Measurements from ENCODE around the gene DEFB132. TPM values are rescaled to one million over a fixed set of nuclear protein-coding genes. Genes with fewer than 3 reads are reported as not detected.

Gene DEFB132
- total RNA-seq, 1 donor from 2014 or later: not detected

DNA sequence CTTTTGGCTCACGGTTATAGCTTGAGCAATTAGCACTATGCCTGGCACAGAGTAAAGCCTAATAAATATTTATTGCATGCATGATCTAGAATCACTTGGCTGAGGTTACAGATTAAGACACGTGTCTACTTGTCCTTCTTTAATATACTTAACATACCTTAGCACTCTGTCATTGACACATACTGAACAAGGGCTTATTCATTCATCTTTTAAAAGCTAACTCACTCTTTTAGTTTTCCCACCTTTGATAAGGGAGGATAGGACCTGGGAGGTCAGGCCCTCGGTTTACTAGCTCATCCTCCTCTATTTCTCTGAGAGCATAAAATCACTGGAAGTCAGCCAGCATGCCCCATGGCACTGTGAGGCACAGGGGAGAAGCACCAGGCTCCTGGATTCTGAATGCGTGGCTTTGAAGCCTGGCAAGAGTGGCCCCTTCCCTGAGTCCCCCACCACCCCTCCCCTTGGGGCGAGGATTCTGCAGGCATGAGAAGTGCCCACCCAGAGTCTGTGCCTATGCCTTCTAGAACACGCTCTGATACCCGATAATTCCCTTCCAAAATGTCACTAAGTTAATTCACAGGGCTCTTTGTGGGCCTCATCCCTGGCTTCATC, 51.0 kb downstream of the DEFB132 start:
- ATAC-seq (no peak), DNase-seq (no peak)
- Histone ChIP-seq H3K36me3 (no peaks in the 10 kb centered on the region), H3K9me3 (no peaks in the 10 kb centered on the region), H3K4me1 (peaks cover 26% of the 10 kb centered on the region), H3K27me3 (ENCODE audit: low read depth) (no peaks in the 10 kb centered on the region), H3K4me3 (no peak overlapping the region), H3K27ac (peak overlapping the region; percentile 90)
- intact Hi-C loops (cut with DNase I): no loop called here
- TF ChIP-seq, protein P1, sequence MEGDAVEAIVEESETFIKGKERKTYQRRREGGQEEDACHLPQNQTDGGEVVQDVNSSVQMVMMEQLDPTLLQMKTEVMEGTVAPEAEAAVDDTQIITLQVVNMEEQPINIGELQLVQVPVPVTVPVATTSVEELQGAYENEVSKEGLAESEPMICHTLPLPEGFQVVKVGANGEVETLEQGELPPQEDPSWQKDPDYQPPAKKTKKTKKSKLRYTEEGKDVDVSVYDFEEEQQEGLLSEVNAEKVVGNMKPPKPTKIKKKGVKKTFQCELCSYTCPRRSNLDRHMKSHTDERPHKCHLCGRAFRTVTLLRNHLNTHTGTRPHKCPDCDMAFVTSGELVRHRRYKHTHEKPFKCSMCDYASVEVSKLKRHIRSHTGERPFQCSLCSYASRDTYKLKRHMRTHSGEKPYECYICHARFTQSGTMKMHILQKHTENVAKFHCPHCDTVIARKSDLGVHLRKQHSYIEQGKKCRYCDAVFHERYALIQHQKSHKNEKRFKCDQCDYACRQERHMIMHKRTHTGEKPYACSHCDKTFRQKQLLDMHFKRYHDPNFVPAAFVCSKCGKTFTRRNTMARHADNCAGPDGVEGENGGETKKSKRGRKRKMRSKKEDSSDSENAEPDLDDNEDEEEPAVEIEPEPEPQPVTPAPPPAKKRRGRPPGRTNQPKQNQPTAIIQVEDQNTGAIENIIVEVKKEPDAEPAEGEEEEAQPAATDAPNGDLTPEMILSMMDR (IDR thresholded peaks at IDR 0.05): no peak

DNA sequence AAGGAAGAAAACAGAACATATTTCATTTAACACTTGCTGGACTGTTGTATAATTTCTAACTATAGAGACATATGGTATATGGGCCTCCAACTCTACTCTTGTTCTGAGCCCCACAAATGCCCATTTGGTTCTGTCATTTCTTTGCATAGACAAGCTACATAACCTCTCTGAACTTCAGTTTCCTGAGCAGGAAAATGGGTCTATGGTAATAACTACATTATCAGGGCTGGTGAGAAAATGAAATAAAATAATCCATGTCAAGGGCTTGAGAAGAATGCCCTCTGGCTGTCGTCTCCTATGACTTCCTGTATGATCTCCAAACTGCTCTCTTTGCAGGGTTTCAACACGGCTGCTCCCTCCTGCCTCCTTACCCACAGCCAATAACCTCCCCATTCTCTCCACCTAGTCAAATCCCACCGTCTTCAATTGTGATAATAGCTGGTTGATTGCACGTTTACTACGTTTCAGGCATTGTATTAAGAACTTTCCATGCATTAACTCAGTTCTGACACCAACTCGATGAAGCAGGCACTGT, 51.8 kb downstream of the DEFB132 start:
- Histone ChIP-seq H3K9me3 (no peaks in the 10 kb centered on the region), H3K27ac (peak overlapping the region; percentile 90), H3K36me3 (no peaks in the 10 kb centered on the region), H3K27me3 (ENCODE audit: low read depth) (no peaks in the 10 kb centered on the region), H3K4me3 (peak overlapping the region; percentile 60), H3K4me1 (peaks cover 26% of the 10 kb centered on the region)
- ATAC-seq: peak; percentile 46 to 49
- TF ChIP-seq, protein P1 (IDR thresholded peaks at IDR 0.05): no peak
- intact Hi-C loops (cut with DNase I): no loop called here
- no peak for DNase-seq

DNA sequence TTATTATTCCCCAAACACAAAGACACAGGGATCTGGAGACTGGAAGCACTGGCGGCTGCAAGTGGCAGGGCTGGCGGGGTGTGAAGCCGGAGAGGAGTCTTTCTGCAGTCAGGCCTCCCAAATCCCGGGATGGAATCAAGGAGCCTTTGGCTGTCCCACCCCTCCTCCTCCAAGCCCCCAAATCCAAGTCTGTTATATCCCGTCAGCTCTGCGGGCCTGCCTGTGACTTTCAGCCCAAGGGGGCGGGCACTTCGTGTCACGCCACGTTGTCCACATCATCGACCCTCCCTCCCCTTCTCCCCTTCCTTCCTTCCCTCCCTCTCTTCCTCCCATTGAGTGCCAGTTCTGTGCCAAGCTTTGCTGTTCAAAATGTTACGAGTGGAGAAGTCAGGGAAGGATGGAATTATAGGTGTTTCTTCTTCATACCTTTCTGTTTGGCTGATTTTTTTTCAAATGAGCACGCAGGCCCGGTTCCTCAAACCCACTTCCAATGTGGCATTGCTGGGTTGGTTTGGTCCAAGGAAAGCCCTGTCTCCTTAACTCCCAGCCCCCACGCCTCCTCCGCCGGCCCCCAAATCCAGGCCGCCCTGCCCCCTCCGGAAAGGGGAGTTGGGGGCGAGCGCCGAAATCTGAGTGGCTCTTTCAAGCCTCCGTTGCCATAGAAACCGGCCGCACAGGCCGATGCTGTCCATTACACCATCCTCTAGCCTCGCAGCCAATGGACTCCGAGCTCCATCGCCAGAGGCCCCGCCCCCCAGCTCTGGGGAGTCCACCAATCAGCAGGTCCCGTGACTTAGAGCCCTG, 52.5 kb downstream of the DEFB132 start:
- TF ChIP-seq, protein P1 (IDR thresholded peaks at IDR 0.05): no peak
- Histone ChIP-seq H3K4me1 (peaks cover 26% of the 10 kb centered on the region), H3K4me3 (peak overlapping the region; percentile 60), H3K9me3 (no peaks in the 10 kb centered on the region), H3K27me3 (ENCODE audit: low read depth) (no peaks in the 10 kb centered on the region), H3K36me3 (no peaks in the 10 kb centered on the region), H3K27ac (peak overlapping the region; percentile 90)
- DNase-seq: peak; percentile 98
- intact Hi-C loops (cut with DNase I): no loop called here
- ATAC-seq: peak; percentile 99

DNA sequence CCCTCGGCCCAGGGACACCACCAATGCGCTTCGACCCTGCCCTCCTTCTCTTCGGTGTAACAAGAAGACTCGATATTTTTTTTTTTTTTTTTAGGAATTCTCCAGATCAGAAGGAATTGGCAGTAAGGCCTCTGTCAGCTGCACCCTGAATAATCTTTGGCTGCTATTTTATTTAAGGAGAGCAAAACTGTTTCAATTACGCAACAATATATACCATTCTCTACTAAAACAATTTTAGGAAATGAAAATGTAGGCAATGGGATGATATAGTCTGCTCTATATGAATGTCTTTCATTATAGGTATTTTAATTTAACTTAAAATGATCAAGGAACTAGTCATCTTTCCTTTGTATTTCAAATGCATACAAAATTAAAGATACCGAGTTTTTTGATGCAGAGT, 53.1 kb downstream of the DEFB132 start:
- intact Hi-C loops (cut with DNase I): no loop called here
- Histone ChIP-seq H3K4me1 (peaks cover 26% of the 10 kb centered on the region), H3K27ac (peak overlapping the region; percentile 90)

More for the DNA sequence above, 53.1 kb downstream of the DEFB132 start:
- Histone ChIP-seq H3K9me3 (no peaks in the 10 kb centered on the region), H3K4me3 (peak overlapping the region; percentile 60), H3K36me3 (no peaks in the 10 kb centered on the region), H3K27me3 (ENCODE audit: low read depth) (no peaks in the 10 kb centered on the region)
- no peak for DNase-seq
- no peak for ATAC-seq
- TF ChIP-seq, protein P1 (IDR thresholded peaks at IDR 0.05): no peak

Other genes with a start within 250 kb of the DEFB132 start
- gene DEFB125, start 170.1 kb upstream of the DEFB132 start, total RNA-seq: not detected
- not detected for gene DEFB126, start 115.1 kb upstream of the DEFB132 start, total RNA-seq
- not detected for gene DEFB127, start 100.3 kb upstream of the DEFB132 start, total RNA-seq
- gene DEFB128, start 68.0 kb upstream of the DEFB132 start, total RNA-seq: not detected
- gene DEFB129, start 30.5 kb upstream of the DEFB132 start, total RNA-seq: not detected
- 11.6 TPM for gene C20orf96, start 33.0 kb downstream of the DEFB132 start, total RNA-seq
- gene ZCCHC3, start 39.8 kb downstream of the DEFB132 start, total RNA-seq: 15.6 TPM
- gene SOX12, start 67.8 kb downstream of the DEFB132 start, total RNA-seq: 9.8 TPM
- gene NRSN2, start 89.4 kb downstream of the DEFB132 start, total RNA-seq: 17.3 TPM
- gene TRIB3, start 123.0 kb downstream of the DEFB132 start, total RNA-seq: 13.9 TPM
- 95.7 TPM for gene RBCK1, start 150.6 kb downstream of the DEFB132 start, total RNA-seq
- gene TBC1D20, start 204.8 kb downstream of the DEFB132 start, total RNA-seq: 40.3 TPM

Measured in lower lobe of right lung (tissue), 2 donors.